ENCODE results near the gene THSD7B. TPM values are rescaled to one million over a fixed set of nuclear protein-coding genes. Genes with fewer than 3 reads are reported as not detected.
"Not testable (repeated sequence)": the region's sequence is repeated elsewhere in the genome, so short reads cannot be mapped to it uniquely, and the experiment has no call there.

The THSD7B gene
- total RNA-seq, 4 donors from 2014 or later, result 0.27 TPM; not detected in 3

DNA sequence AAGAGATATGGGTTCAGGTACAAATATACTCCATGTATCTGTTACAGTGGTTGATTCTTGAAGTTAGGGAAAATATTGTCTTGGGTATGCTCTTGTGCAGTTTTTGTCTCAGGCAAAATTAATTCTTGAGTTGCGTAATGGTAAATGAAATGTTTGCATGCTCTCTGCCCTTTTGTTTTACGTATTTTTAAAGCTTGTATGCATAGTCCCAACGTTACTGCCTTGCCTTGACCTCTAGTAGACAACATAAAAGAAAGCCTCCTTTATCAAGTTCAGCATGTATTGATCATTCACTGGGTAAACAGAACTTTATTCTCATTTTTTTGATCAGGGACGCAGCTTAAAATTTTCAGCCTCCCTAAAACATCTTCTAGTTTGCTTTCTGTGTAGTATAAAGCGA is 283.1 kb downstream of the THSD7B start:
- Histone ChIP-seq H3K4me1 (no peaks in the 10 kb centered on the region), H3K4me3 (no peak overlapping the region), H3K27ac (no peak overlapping the region), H3K36me3 (no peaks in the 10 kb centered on the region), H3K27me3 (no peaks in the 10 kb centered on the region), H3K9me3 (no peaks in the 10 kb centered on the region)
- DNase-seq, result no peak
- 56 to 66% methylated on average over 5 of the region's 5 CpGs for WGBS, 2 donors (ENCODE audit: low coverage in 1 of 2)
- intact Hi-C loops (cut with DNase I; ENCODE audit: low total_unique reads) (no loop called here), in situ Hi-C loops (cut with MboI; ENCODE audit: low pct_ligation_motif_present in 1 of 4, low pct_unique_long_range_greater_than_20kb in 1 of 4, low sequenced_read_pairs in 3 of 4) (no loop called here)
- TF ChIP-seq POLR2AphosphoS5 (IDR thresholded peaks at IDR 0.05), result no peak
- TF ChIP-seq, protein P1, sequence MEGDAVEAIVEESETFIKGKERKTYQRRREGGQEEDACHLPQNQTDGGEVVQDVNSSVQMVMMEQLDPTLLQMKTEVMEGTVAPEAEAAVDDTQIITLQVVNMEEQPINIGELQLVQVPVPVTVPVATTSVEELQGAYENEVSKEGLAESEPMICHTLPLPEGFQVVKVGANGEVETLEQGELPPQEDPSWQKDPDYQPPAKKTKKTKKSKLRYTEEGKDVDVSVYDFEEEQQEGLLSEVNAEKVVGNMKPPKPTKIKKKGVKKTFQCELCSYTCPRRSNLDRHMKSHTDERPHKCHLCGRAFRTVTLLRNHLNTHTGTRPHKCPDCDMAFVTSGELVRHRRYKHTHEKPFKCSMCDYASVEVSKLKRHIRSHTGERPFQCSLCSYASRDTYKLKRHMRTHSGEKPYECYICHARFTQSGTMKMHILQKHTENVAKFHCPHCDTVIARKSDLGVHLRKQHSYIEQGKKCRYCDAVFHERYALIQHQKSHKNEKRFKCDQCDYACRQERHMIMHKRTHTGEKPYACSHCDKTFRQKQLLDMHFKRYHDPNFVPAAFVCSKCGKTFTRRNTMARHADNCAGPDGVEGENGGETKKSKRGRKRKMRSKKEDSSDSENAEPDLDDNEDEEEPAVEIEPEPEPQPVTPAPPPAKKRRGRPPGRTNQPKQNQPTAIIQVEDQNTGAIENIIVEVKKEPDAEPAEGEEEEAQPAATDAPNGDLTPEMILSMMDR (IDR thresholded peaks at IDR 0.05), result no peak
- TF ChIP-seq POLR2A (IDR thresholded peaks at IDR 0.05), result no peak
- TF ChIP-seq EP300 (IDR thresholded peaks at IDR 0.05; ENCODE audit: low read depth), result no peak

DNA sequence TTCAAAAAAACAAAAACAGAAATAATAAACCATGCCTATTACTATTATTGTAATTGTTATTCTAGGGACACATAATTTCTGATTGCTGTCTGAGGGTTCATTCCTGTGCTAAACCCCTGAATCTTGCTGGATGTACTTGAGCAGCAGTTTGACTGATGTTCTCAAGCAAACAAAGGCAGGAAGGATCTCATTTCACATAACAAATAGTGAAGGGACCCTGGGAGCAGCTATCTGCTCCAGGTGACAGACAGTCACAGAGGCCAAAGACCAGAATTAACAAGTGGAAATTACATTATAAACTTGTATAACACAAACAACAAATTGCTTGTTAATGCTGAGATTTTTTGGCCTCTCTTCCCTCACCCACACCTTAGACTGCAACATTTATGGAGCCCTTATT is 284.2 kb downstream of the THSD7B start:
- Histone ChIP-seq H3K27me3 (no peaks in the 10 kb centered on the region), H3K4me1 (no peaks in the 10 kb centered on the region), H3K27ac (no peak overlapping the region), H3K36me3 (no peaks in the 10 kb centered on the region), H3K9me3 (no peaks in the 10 kb centered on the region), H3K4me3 (no peak overlapping the region)
- intact Hi-C loops (cut with DNase I; ENCODE audit: low total_unique reads), result no loop called here
- DNase-seq, result no peak
- in situ Hi-C loops (cut with MboI; ENCODE audit: low pct_ligation_motif_present in 1 of 4, low pct_unique_long_range_greater_than_20kb in 1 of 4, low sequenced_read_pairs in 3 of 4), result no loop called here
- TF ChIP-seq POLR2AphosphoS5 (IDR thresholded peaks at IDR 0.05), result no peak
- no peak for TF ChIP-seq POLR2A (IDR thresholded peaks at IDR 0.05)
- no peak for TF ChIP-seq EP300 (IDR thresholded peaks at IDR 0.05; ENCODE audit: low read depth)
- TF ChIP-seq, protein P1 (IDR thresholded peaks at IDR 0.05), result no peak

DNA sequence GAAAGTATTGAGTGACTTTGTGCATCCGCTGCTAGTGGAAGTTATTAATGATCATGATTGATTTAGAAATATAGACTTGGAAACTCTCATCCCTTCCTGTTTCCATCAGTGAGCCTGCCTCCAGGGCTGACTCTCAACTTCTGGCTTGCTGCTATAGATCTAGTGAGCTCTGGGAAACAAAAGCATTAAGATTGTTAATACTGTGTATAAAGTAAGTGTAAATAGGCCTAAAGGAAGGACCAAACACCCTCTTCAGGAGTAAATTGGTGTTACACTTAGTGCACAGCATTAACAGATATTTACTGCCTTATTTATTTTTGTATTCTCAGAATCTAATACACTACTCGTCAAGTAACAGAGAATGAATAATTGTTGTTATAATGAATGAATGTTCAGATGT is 285.6 kb downstream of the THSD7B start:
- DNase-seq, result no peak
- no peaks in the 10 kb centered on the region for H3K36me3 ChIP-seq
- intact Hi-C loops (cut with DNase I; ENCODE audit: low total_unique reads), result no loop called here
- H3K9me3 ChIP-seq, result no peaks in the 10 kb centered on the region
- no peak overlapping the region for H3K27ac ChIP-seq
- in situ Hi-C loops (cut with MboI; ENCODE audit: low pct_ligation_motif_present in 1 of 4, low pct_unique_long_range_greater_than_20kb in 1 of 4, low sequenced_read_pairs in 3 of 4), result no loop called here
- no peak for TF ChIP-seq POLR2AphosphoS5 (IDR thresholded peaks at IDR 0.05)
- TF ChIP-seq POLR2A (IDR thresholded peaks at IDR 0.05), result no peak
- TF ChIP-seq EP300 (IDR thresholded peaks at IDR 0.05; ENCODE audit: low read depth), result no peak
- no peak overlapping the region for H3K4me3 ChIP-seq
- H3K27me3 ChIP-seq, result no peaks in the 10 kb centered on the region
- H3K4me1 ChIP-seq, result no peaks in the 10 kb centered on the region
- WGBS, 2 donors (ENCODE audit: low coverage in 1 of 2), result 78 to 83% methylated on average over 2 of the region's 2 CpGs

DNA sequence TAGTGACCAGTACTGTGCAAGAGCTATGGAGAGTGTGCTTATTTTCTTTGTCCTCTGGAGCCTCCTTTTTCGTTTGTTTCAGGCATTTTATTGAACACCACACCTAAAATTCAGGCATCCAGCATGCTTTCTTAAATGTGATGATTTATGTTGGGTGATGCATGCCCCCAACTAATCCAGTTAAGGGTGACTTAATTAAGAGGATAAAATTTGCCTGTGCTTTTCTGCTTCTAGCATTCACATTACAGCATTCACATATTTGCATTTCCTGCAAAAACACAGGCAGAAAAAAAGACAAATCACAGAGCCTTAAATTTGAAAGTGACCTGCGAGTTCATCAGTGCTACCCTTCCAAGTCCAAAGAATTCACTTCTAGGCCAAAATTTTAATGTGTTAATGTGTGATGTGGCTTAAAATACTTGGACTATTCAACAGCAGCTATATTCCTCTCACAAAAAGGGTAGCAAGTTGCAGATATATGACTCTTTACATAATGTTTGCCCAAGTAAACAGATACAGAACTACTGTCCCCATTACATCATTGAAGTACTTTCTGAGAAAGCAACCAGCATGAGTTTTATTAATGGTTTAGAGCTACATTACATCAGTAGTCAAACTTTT is 286.5 kb downstream of the THSD7B start:
- Histone ChIP-seq H3K4me3 (no peak overlapping the region), H3K27ac (no peak overlapping the region), H3K4me1 (no peaks in the 10 kb centered on the region), H3K36me3 (no peaks in the 10 kb centered on the region), H3K9me3 (no peaks in the 10 kb centered on the region), H3K27me3 (no peaks in the 10 kb centered on the region)
- intact Hi-C loops (cut with DNase I; ENCODE audit: low total_unique reads), result no loop called here
- DNase-seq, result no peak
- in situ Hi-C loops (cut with MboI; ENCODE audit: low pct_ligation_motif_present in 1 of 4, low pct_unique_long_range_greater_than_20kb in 1 of 4, low sequenced_read_pairs in 3 of 4), result no loop called here
- TF ChIP-seq POLR2A (IDR thresholded peaks at IDR 0.05) (no peak), POLR2AphosphoS5 (IDR thresholded peaks at IDR 0.05) (no peak), EP300 (IDR thresholded peaks at IDR 0.05; ENCODE audit: low read depth) (no peak)
- TF ChIP-seq, protein P1 (IDR thresholded peaks at IDR 0.05), result no peak
- 30 to 32% methylated on average over 2 of the region's 2 CpGs for WGBS, 2 donors (ENCODE audit: low coverage in 1 of 2)

DNA sequence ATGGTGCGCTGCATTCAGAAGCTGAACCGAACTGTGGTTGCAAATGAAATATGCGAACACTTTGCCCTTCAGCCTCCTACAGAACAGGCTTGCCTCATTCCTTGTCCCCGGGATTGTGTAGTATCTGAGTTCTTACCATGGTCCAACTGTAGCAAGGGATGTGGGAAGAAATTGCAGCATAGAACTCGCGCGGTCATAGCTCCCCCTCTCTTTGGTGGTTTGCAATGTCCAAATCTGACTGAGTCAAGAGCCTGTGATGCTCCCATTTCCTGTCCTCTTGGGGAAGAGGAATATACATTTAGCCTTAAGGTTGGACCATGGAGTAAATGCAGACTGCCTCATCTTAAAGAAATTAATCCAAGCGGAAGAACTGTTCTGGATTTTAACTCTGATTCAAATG is 291.4 kb downstream of the THSD7B start:
- no peak overlapping the region for H3K4me3 ChIP-seq
- no peak overlapping the region for H3K27ac ChIP-seq
- TF ChIP-seq EP300 (IDR thresholded peaks at IDR 0.05; ENCODE audit: low read depth) (no peak), POLR2A (IDR thresholded peaks at IDR 0.05) (no peak), POLR2AphosphoS5 (IDR thresholded peaks at IDR 0.05) (no peak)
- TF ChIP-seq, protein P1 (IDR thresholded peaks at IDR 0.05), result no peak
- 89 to 100% methylated on average over 1 to 8 of the region's 8 CpGs for WGBS, 2 donors (ENCODE audit: low coverage in 1 of 2)
- H3K4me1 ChIP-seq, result no peaks in the 10 kb centered on the region
- no peaks in the 10 kb centered on the region for H3K36me3 ChIP-seq
- intact Hi-C loops (cut with DNase I; ENCODE audit: low total_unique reads) (no loop called here), in situ Hi-C loops (cut with MboI; ENCODE audit: low pct_ligation_motif_present in 1 of 4, low pct_unique_long_range_greater_than_20kb in 1 of 4, low sequenced_read_pairs in 3 of 4) (no loop called here)
- no peaks in the 10 kb centered on the region for H3K9me3 ChIP-seq
- DNase-seq, result no peak
- no peaks in the 10 kb centered on the region for H3K27me3 ChIP-seq

DNA sequence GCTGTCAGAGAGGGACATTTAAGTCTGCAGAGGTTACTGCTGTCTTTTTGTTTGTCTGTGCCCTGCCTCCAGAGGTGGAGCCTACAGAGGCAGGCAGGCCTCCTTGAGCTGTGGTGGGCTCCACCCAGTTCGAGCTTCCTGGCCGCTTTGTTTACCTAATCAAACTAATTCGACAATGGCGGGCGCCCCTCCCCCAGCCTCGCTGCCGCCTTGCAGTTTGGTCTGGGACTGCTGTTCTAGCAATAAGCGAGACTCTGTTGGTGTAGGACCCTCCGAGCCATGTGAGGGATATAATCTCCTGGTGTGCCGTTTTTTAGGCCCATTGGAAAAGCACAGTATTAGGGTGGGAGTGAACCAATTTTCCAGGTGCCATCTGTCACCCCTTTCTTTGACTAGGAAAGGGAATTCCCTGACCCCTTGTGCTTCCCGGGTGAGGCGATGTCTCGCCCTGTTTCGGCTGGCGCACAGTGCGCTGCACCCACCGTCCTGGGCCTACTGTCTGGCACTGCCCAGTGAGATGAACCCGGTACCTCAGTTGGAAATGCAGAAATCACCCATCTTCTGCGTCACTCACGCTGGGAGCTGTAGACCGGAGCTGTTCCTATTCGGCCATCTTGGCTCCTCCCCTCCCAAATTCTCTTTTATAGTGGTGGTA is 310.9 kb downstream of the THSD7B start:
- H3K27ac ChIP-seq; intact Hi-C loops (cut with DNase I; ENCODE audit: low total_unique reads); H3K4me3 ChIP-seq; H3K27me3 ChIP-seq; H3K4me1 ChIP-seq; H3K9me3 ChIP-seq; in situ Hi-C loops (cut with MboI; ENCODE audit: low pct_ligation_motif_present in 1 of 4, low pct_unique_long_range_greater_than_20kb in 1 of 4, low sequenced_read_pairs in 3 of 4); H3K36me3 ChIP-seq; DNase-seq: not testable (repeated sequence)
- 89 to 95% methylated on average over 12 to 21 of the region's 22 CpGs for WGBS, 2 donors (ENCODE audit: low coverage in 1 of 2)
